Stimulated activated CD4-positive, alpha-beta T cell treated with anti-CD3 and anti-CD28 coated beads, TNF-alpha, amount 100 ng/mL, for 1 hour (primary cell): ENCODE data around the gene RASGEF1C.
"Not testable (repeated sequence)": the region's sequence is repeated elsewhere in the genome, so short reads cannot be mapped to it uniquely, and the experiment has no call there.

Source experiments
- DNase-seq, 3 donors: peaks; one replicate each; pipeline ENCODE4 v3.0.0-alpha.2; 2020; ENCODE audit warnings: low read depth in 3 of 3, low spot score in 1 of 3

The RASGEF1C gene

GRCh38 chr5:180136630-180137381, 72.2 kb downstream of the RASGEF1C start:
- no peak for DNase-seq

- no peak for DNase-seq
These were observed 72.9 kb downstream of the RASGEF1C start for GRCh38 chr5:180135967-180136629.

GRCh38 chr5:180135128-180135955, 73.7 kb downstream of the RASGEF1C start:
- no peak for DNase-seq

- DNase-seq: no peak
These were observed 75.0 kb downstream of the RASGEF1C start for GRCh38 chr5:180133971-180134508.

GRCh38 chr5:180133551-180133950, 75.5 kb downstream of the RASGEF1C start:
- DNase-seq: no peak

GRCh38 chr5:180133060-180133459, 76.0 kb downstream of the RASGEF1C start:
- no peak for DNase-seq

GRCh38 chr5:180130876-180131740, 77.9 kb downstream of the RASGEF1C start:
- no peak for DNase-seq

- no peak for DNase-seq
These were observed 78.6 kb downstream of the RASGEF1C start for GRCh38 chr5:180130291-180130869.

GRCh38 chr5:180129291-180130190, 79.5 kb downstream of the RASGEF1C start:
- no peak for DNase-seq

GRCh38 chr5:180128671-180129261, 80.2 kb downstream of the RASGEF1C start:
- DNase-seq: no peak

- DNase-seq: no peak
These were observed 81.0 kb downstream of the RASGEF1C start for GRCh38 chr5:180127682-180128670.

GRCh38 chr5:180126716-180127681, 82.0 kb downstream of the RASGEF1C start:
- peak in 1 of 3 donors; percentile 25 for DNase-seq

GRCh38 chr5:180126156-180126555, 82.9 kb downstream of the RASGEF1C start:
- DNase-seq: not testable (repeated sequence)

GRCh38 chr5:180124662-180125061, 84.3 kb downstream of the RASGEF1C start:
- not testable (repeated sequence) for DNase-seq

GRCh38 chr5:180122875-180123274, 86.1 kb downstream of the RASGEF1C start:
- DNase-seq: no peak

GRCh38 chr5:180121826-180122413, 87.1 kb downstream of the RASGEF1C start:
- no peak for DNase-seq
